DOHH2 (cell line): ENCODE results near the gene ZNF774.
"Not testable (repeated sequence)": the region's sequence is repeated elsewhere in the genome, so short reads cannot be mapped to it uniquely, and the experiment has no call there.

Experiments used
- H3F3A ChIP-seq: fragments of 200-600 bp; sonication (generic), shearing (Covaris generic); 2 replicates; pipeline ENCODE4 v1.6.0; 2016; ENCODE audit warnings: antibody characterized with exemption, mild to moderate bottlenecking; ENCODE audit not compliant: control insufficient read depth, insufficient read depth
- H3K27ac ChIP-seq: fragments of 200-600 bp; sonication (generic); 2 replicates; pipeline ENCODE4 v1.5.1; 2014; ENCODE audit warnings: low read depth, mild to moderate bottlenecking, low read length, moderate library complexity
- H3K27me3 ChIP-seq: fragments of 200-600 bp; sonication (generic); 2 replicates; pipeline ENCODE4 v1.6.1; 2014; ENCODE audit warnings: mild to moderate bottlenecking, low read length, mixed read lengths; ENCODE audit not compliant: control insufficient read depth
- H3K36me3 ChIP-seq: fragments of 200-600 bp; sonication (generic); 2 replicates; pipeline ENCODE4 v1.6.1; 2014; ENCODE audit warnings: mild to moderate bottlenecking, low read length, moderate library complexity, mixed read lengths; ENCODE audit not compliant: control insufficient read depth
- H3K4me1 ChIP-seq: fragments of 200-600 bp; sonication (generic); 2 replicates; pipeline ENCODE4 v1.6.1; 2014; ENCODE audit warnings: mild to moderate bottlenecking, low read length, mixed read lengths; ENCODE audit not compliant: control insufficient read depth
- H3K4me2 ChIP-seq: fragments of 200-600 bp; sonication (generic); 2 replicates; pipeline ENCODE4 v1.6.0; 2014; ENCODE audit warnings: mild to moderate bottlenecking, low read length, moderate library complexity
- H3K4me3 ChIP-seq: fragments of 200-600 bp; sonication (generic); 2 replicates; pipeline ENCODE4 v1.5.1; 2014; ENCODE audit warnings: mild to moderate bottlenecking, low read length, mixed read lengths
- H3K79me2 ChIP-seq: fragments of 200-600 bp; sonication (generic); 2 replicates; pipeline ENCODE4 v1.6.1; 2014; ENCODE audit warnings: mild to moderate bottlenecking, low read length, mixed read lengths; ENCODE audit not compliant: control insufficient read depth
- H3K9me2 ChIP-seq: fragments of 200-600 bp; sonication (generic); replicated peaks from 2 replicates; pipeline ENCODE4 v1.6.1; 2014; ENCODE audit warnings: mild to moderate bottlenecking, low read length, mixed read lengths; ENCODE audit not compliant: control insufficient read depth
- H3K9me3 ChIP-seq: fragments of 200-600 bp; sonication (generic); 2 replicates; pipeline ENCODE4 v1.6.1; 2014; ENCODE audit warnings: antibody characterized with exemption, low read length, mixed read lengths; ENCODE audit not compliant: control insufficient read depth, insufficient read depth
- H4K20me1 ChIP-seq: fragments of 200-600 bp; sonication (generic); 2 replicates; pipeline ENCODE4 v1.6.0; 2014; ENCODE audit warnings: low read depth, mild to moderate bottlenecking, antibody characterized with exemption, low read length, moderate library complexity; ENCODE audit not compliant: control insufficient read depth, insufficient read depth
- CTCF ChIP-seq: fragments of 200-600 bp; sonication (generic); IDR thresholded peaks from one replicate; pipeline ENCODE4 v1.5.1; 2014; ENCODE audit warnings: antibody characterized with exemption, mild to moderate bottlenecking, low read depth, low read length; ENCODE audit not compliant: poor library complexity, severe bottlenecking
- EZH2phosphoT487 ChIP-seq: fragments of 200-600 bp; sonication (generic); IDR thresholded peaks from 2 replicates; pipeline ENCODE4 v1.6.1; 2017; ENCODE audit warnings: borderline replicate concordance, mild to moderate bottlenecking, antibody characterized with exemption, low read length, moderate library complexity, mixed read lengths

The ZNF774 gene

GRCh38 chr15:90352107-90352893 lies at the start of gene ZNF774:
TSS of gene ZNF774 (plus strand) at chr15:90352284. CDS start at chr15:90354661, 2,377 bp downstream.
- TF ChIP-seq CTCF = no peak
- no peak for TF ChIP-seq EZH2phosphoT487
- H3K9me2 ChIP-seq = no peaks in the 10 kb centered on the region
- H3K4me3 ChIP-seq = peak within 1 kb of the TSS; percentile 81
- H3K4me2 ChIP-seq = peak within 1 kb of the TSS; percentile 76
- no peaks in the 10 kb centered on the region for H3K79me2 ChIP-seq
- no peaks in the 10 kb centered on the region for H3K9me3 ChIP-seq
- H3F3A ChIP-seq = no peaks in the 10 kb centered on the region
- peaks cover 8% of the 10 kb centered on the region for H3K4me1 ChIP-seq
- no peaks in the 10 kb centered on the region for H3K27me3 ChIP-seq
- H3K27ac ChIP-seq = no peak within 1 kb of the TSS
- no peaks in the 10 kb centered on the region for H3K36me3 ChIP-seq
- no peaks in the 10 kb centered on the region for H4K20me1 ChIP-seq

GRCh38 chr15:90305355-90305754 lies 46.7 kb upstream of the ZNF774 start:
- not testable (repeated sequence) for H3K9me3 ChIP-seq, H3K9me2 ChIP-seq, H3K27me3 ChIP-seq, H4K20me1 ChIP-seq, H3F3A ChIP-seq, H3K4me3 ChIP-seq, H3K36me3 ChIP-seq, H3K4me2 ChIP-seq, H3K27ac ChIP-seq, H3K79me2 ChIP-seq
- H3K4me1 ChIP-seq = peaks cover 11% of the 10 kb centered on the region

GRCh38 chr15:90305932-90306331 lies 46.2 kb upstream of the ZNF774 start:
- no peaks in the 10 kb centered on the region for H3K79me2 ChIP-seq
- no peaks in the 10 kb centered on the region for H3F3A ChIP-seq
- peaks cover 8% of the 10 kb centered on the region for H3K27me3 ChIP-seq
- H3K36me3 ChIP-seq = no peaks in the 10 kb centered on the region
- H3K9me2 ChIP-seq = no peaks in the 10 kb centered on the region
- TF ChIP-seq CTCF (no peak), EZH2phosphoT487 (no peak)
- H3K27ac ChIP-seq = no peak overlapping the region
- H3K9me3 ChIP-seq = no peaks in the 10 kb centered on the region
- no peak overlapping the region for H3K4me3 ChIP-seq
- peaks cover 10% of the 10 kb centered on the region for H3K4me1 ChIP-seq
- H3K4me2 ChIP-seq = no peak overlapping the region
- no peaks in the 10 kb centered on the region for H4K20me1 ChIP-seq

- no peak overlapping the region for H3K4me2 ChIP-seq
Observed at GRCh38 chr15:90306560-90306959, 45.5 kb upstream of the ZNF774 start.

More at GRCh38 chr15:90306560-90306959, 45.5 kb upstream of the ZNF774 start:
- H3K9me3 ChIP-seq = no peaks in the 10 kb centered on the region
- no peaks in the 10 kb centered on the region for H3F3A ChIP-seq
- no peak overlapping the region for H3K27ac ChIP-seq
- H3K9me2 ChIP-seq = no peaks in the 10 kb centered on the region
- H4K20me1 ChIP-seq = no peaks in the 10 kb centered on the region
- H3K79me2 ChIP-seq = no peaks in the 10 kb centered on the region
- H3K27me3 ChIP-seq = peaks cover 11% of the 10 kb centered on the region
- H3K36me3 ChIP-seq = no peaks in the 10 kb centered on the region
- H3K4me3 ChIP-seq = no peak overlapping the region
- TF ChIP-seq EZH2phosphoT487 (no peak), CTCF (no peak)
- H3K4me1 ChIP-seq = 0 out of 2 replicates have a peak, but pooled peaks cover 7% of the 10 kb centered on the region
